Activated B cell treated with CpG ODN at 0.5 μM for 24 hours (primary cell): ENCODE results near the gene CA9. TPM values are rescaled to one million over a fixed set of nuclear protein-coding genes. Genes with fewer than 3 reads are reported as not detected.

Source experiments
- ATAC-seq: fragments of 200-7000 bp; cut with Tn5 transposase; one replicate; pipeline ENCODE4 v1.10.0; 2021; ENCODE audit warnings: low read depth, mild to moderate bottlenecking, moderate library complexity
- CTCF ChIA-PET: fragments of 350-600 bp; sonication (Branson Sonifier 250); formaldehyde crosslinking; loops from one replicate; lab custom pipeline; 2021; ENCODE audit warnings: antibody characterized with exemption; lab: Charles Lee
- POLR2A ChIA-PET: fragments of 350-600 bp; sonication (Branson Sonifier 250); formaldehyde crosslinking; loops from one replicate; lab custom pipeline; 2021; ENCODE audit warnings: antibody characterized with exemption; lab: Charles Lee
- DNase-seq: peaks from one replicate; pipeline ENCODE4 v3.0.0; 2022
- H3K27ac Mint-ChIP-seq: one replicate; pipeline ENCODE4 v1.8.0; 2020; ENCODE audit warnings: mixed read lengths
- H3K27me3 Mint-ChIP-seq: one replicate; pipeline ENCODE4 v1.8.0; 2021; ENCODE audit warnings: mixed read lengths
- H3K36me3 Mint-ChIP-seq: one replicate; pipeline ENCODE4 v1.8.0; 2021; ENCODE audit warnings: low read depth, mixed read lengths
- H3K4me1 Mint-ChIP-seq: one replicate; pipeline ENCODE4 v1.8.0; 2021; ENCODE audit warnings: mixed read lengths
- H3K4me3 Mint-ChIP-seq: one replicate; pipeline ENCODE4 v1.8.0; 2020; ENCODE audit warnings: mild to moderate bottlenecking, mixed read lengths
- H3K9me3 Mint-ChIP-seq: one replicate; pipeline ENCODE4 v1.8.0; 2020; ENCODE audit warnings: mixed read lengths
- intact Hi-C: fragments of 100-400 bp; cut with micrococcal nuclease; formaldehyde crosslinking; loops from one replicate; pipeline ENCODE4 v1.15.1; 2024
- total RNA-seq: library from RNA; stranded (reverse); gene quantifications from 2 replicates; pipeline ENCODE4 v1.2.3, GENCODE V29; 2022
- TF ChIP-seq, protein P1 (sequence below): fragments of 200-600 bp; IDR thresholded peaks from one replicate; pipeline ENCODE4 v1.8.0; 2022; ENCODE audit warnings: antibody characterized with exemption, mild to moderate bottlenecking

The CA9 gene
- total RNA-seq, 1 donor from 2014 or later, result not detected

- Mint-ChIP-seq H3K27me3 (no peaks in the 10 kb centered on the region), H3K4me1 (no peaks in the 10 kb centered on the region), H3K4me3 (no peak overlapping the region), H3K36me3 (peaks cover 65% of the 10 kb centered on the region), H3K9me3 (no peaks in the 10 kb centered on the region), H3K27ac (no peak overlapping the region)
- CTCF ChIA-PET, result interaction anchor here (1.3 kb wide), 1 partner anchor 15 kb away, joined by 4 read pairs; no protein-coding TSS in a partner anchor
- ATAC-seq, result no peak
- TF ChIP-seq, protein P1, sequence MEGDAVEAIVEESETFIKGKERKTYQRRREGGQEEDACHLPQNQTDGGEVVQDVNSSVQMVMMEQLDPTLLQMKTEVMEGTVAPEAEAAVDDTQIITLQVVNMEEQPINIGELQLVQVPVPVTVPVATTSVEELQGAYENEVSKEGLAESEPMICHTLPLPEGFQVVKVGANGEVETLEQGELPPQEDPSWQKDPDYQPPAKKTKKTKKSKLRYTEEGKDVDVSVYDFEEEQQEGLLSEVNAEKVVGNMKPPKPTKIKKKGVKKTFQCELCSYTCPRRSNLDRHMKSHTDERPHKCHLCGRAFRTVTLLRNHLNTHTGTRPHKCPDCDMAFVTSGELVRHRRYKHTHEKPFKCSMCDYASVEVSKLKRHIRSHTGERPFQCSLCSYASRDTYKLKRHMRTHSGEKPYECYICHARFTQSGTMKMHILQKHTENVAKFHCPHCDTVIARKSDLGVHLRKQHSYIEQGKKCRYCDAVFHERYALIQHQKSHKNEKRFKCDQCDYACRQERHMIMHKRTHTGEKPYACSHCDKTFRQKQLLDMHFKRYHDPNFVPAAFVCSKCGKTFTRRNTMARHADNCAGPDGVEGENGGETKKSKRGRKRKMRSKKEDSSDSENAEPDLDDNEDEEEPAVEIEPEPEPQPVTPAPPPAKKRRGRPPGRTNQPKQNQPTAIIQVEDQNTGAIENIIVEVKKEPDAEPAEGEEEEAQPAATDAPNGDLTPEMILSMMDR, result no peak
- POLR2A ChIA-PET, result interaction anchor here (0.6 to 1.3 kb wide), 2 partner anchors 32 to 64 kb away, joined by 3 to 4 read pairs; no protein-coding TSS in a partner anchor
- intact Hi-C loops, result no loop called here
- DNase-seq, result no peak
These were observed 38.0 kb downstream of the CA9 start for GRCh38 chr9:35711501-35712428.

- ATAC-seq, result no peak
- TF ChIP-seq, protein P1, result no peak
- Mint-ChIP-seq H3K4me1 (peaks cover 2% of the 10 kb centered on the region), H3K27me3 (no peaks in the 10 kb centered on the region), H3K9me3 (no peaks in the 10 kb centered on the region), H3K36me3 (peaks cover 76% of the 10 kb centered on the region), H3K27ac (no peak overlapping the region), H3K4me3 (no peak overlapping the region)
- DNase-seq, result no peak
- ChIA-PET CTCF (interaction anchor here (0.7 kb wide), 1 partner anchor 16 kb away, joined by 5 read pairs; no protein-coding TSS in a partner anchor), POLR2A (interaction anchor here (0.6 to 1.3 kb wide), 3 partner anchors 31 to 393 kb away, joined by 3 to 4 read pairs (median 3); no protein-coding TSS in a partner anchor)
- intact Hi-C loops, result no loop called here
These were observed 39.2 kb downstream of the CA9 start for GRCh38 chr9:35712762-35713400.

DNA sequence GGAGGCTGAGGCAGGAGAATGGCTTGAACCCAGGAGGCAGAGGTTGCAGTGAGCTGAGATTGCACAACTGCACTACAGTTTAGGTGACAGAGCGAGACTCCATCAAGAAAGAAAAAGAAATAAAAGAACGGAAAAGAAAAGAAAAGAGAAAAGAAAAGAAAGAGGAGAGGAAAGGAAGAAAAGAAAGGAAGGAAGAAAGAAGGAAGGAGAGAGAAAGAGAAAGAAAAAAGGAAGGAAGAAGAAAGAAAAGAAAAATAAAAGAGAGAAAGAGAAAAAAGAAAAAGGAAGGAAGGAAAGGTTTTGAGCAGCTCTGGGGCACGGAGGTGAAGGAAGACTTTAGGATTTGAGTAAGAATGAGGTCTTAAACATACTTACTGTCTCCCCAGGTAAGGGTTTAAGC, 39.9 kb downstream of the CA9 start:
- peaks cover 83% of the 10 kb centered on the region for H3K36me3 Mint-ChIP-seq
- H3K4me3 Mint-ChIP-seq, result no peak overlapping the region
- POLR2A ChIA-PET, result no interaction called here
- intact Hi-C loops, result no loop called here
- no peak overlapping the region for H3K27ac Mint-ChIP-seq
- no peaks in the 10 kb centered on the region for H3K9me3 Mint-ChIP-seq
- peaks cover 9% of the 10 kb centered on the region for H3K4me1 Mint-ChIP-seq
- CTCF ChIA-PET, result interaction anchor here (2.5 kb wide), 1 partner anchor 17 kb away, joined by 8 read pairs; no protein-coding TSS in a partner anchor
- ATAC-seq, result no peak
- TF ChIP-seq, protein P1, result no peak
- DNase-seq, result no peak
- no peaks in the 10 kb centered on the region for H3K27me3 Mint-ChIP-seq

DNA sequence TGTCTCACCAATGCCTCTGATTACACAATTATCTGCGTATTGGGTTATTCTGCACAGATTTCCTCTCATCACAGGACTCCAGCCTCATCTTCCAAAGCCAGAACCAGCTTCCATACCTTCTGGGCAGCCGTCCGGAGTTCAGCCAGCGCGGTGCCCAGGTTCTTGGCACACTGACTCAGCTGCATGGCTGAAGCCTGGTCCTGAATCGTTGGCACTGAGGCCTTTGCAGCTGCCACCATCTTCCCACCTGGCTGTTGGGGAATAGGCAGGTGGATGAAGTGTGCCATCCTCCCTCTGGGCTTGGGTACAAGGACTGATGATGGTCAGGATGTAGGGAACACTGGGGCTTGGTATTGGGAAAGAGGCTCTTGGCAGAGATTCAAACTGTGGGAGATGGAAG, 40.4 kb downstream of the CA9 start:
- ATAC-seq (no peak), DNase-seq (no peak)
- Mint-ChIP-seq H3K9me3 (no peaks in the 10 kb centered on the region), H3K36me3 (peaks cover 89% of the 10 kb centered on the region), H3K27me3 (no peaks in the 10 kb centered on the region), H3K4me1 (peaks cover 15% of the 10 kb centered on the region), H3K27ac (no peak overlapping the region), H3K4me3 (no peak overlapping the region)
- POLR2A ChIA-PET, result no interaction called here
- TF ChIP-seq, protein P1, result no peak
- CTCF ChIA-PET, result interaction anchor here (2.5 kb wide), 1 partner anchor 18 kb away, joined by 8 read pairs; no protein-coding TSS in a partner anchor
- intact Hi-C loops, result no loop called here
